K562 (cell line): ENCODE data around the gene FIGNL1. TPM values are rescaled to one million over a fixed set of nuclear protein-coding genes. Genes with fewer than 3 reads are reported as not detected.

ENCODE experiments used
- ADNP ChIP-seq: fragments of 200-800 bp; sonication (Bioruptor generic); IDR thresholded peaks from 2 replicates; pipeline ENCODE4 v1.6.1; 2016; ENCODE audit warnings: missing genetic modification characterization, missing compliant biosample characterization
- E2F6 ChIP-seq, 2 experiments: IDR thresholded peaks; 2 replicates each; pipeline ENCODE4 v1.6.1; 2011; ENCODE audit warnings: borderline replicate concordance in 1 of 2, control low read depth in 1 of 2, low read depth in 1 of 2, low read length in 1 of 2, mild to moderate bottlenecking in 1 of 2, mixed read lengths in 1 of 2, moderate library complexity in 1 of 2; ENCODE audit not compliant: insufficient read depth in 1 of 2, insufficient read length in 1 of 2, poor library complexity in 1 of 2, severe bottlenecking in 1 of 2; ENCODE audit errors: extremely low read depth in 1 of 2
- HNRNPUL1 ChIP-seq: fragments of 200-400 bp; formaldehyde crosslinking; IDR thresholded peaks from 2 replicates; pipeline ENCODE4 v1.6.1; 2017; ENCODE audit warnings: low read length
- KLF10 ChIP-seq: fragments of 250-450 bp; sonication (Bioruptor Pico); IDR thresholded peaks from 2 replicates; pipeline ENCODE4 v1.6.1; 2021; ENCODE audit warnings: matching md5 sums
- RNF2 ChIP-seq: sonication (generic); IDR thresholded peaks from 2 replicates; pipeline ENCODE4 v1.6.1; 2016
- ZKSCAN8 ChIP-seq: fragments of 200-800 bp; sonication (Bioruptor generic); IDR thresholded peaks from 2 replicates; pipeline ENCODE4 v1.6.1; 2016; ENCODE audit warnings: missing genetic modification characterization, missing compliant biosample characterization
- ZNF407 ChIP-seq: fragments of 450-650 bp; IDR thresholded peaks from 2 replicates; pipeline ENCODE4 v1.6.1; 2016; ENCODE audit warnings: low read depth
- ZNF639 ChIP-seq, 2 experiments: fragments of 200-800 bp in 1 of 2; sonication (Bioruptor generic) in 1 of 2; sonication (generic) in 1 of 2; formaldehyde crosslinking in 1 of 2; IDR thresholded peaks in 1 of 2; conservative IDR thresholded peaks in 1 of 2; 2 replicates each; pipeline versions ENCODE4 v1.5.0 to v1.6.1; 2016 to 2020; ENCODE audit warnings: missing compliant biosample characterization in 1 of 2, missing genetic modification characterization in 1 of 2, missing genetic modification reagents in 1 of 2
- polyA plus RNA-seq, 8 experiments: library from polyadenylated mRNA; depleted of rRNA in 4 of 8; stranded (reverse) in 5 of 8; unstranded in 3 of 8; fragments of >200 nt; fragmentation: Nextera tagmentation in 2 of 8; fragmentation: Illumina TruSeq in 1 of 8; extraction: Ambion mirVana in 2 of 8; extraction: Trizol in 1 of 8; gene quantifications; 2 replicates each; pipeline versions ENCODE4 v1.2.1 to v1.2.3, GENCODE V29; 2011 to 2014; ENCODE audit warnings: inconsistent platforms in 1 of 8, missing spikeins in 1 of 8
- total RNA-seq, 7 experiments: library from RNA; depleted of rRNA in 6 of 7; stranded (reverse); fragments of >200 nt in 6 of 7; fragmentation: Illumina TruSeq in 2 of 7; extraction: Trizol in 2 of 7; gene quantifications; 2 replicates each; pipeline versions ENCODE4 v1.2.1 to v1.2.3, GENCODE V29; 2011 to 2021; ENCODE audit warnings: low replicate concordance in 1 of 7
- TF ChIP-seq, protein P1 (sequence below): fragments of 250-450 bp; sonication (Bioruptor Pico); IDR thresholded peaks from 2 replicates; pipeline ENCODE4 v1.8.0; 2021; ENCODE audit warnings: borderline replicate concordance, mild to moderate bottlenecking, moderate library complexity; ENCODE audit not compliant: poor library complexity, severe bottlenecking

Gene FIGNL1
- total and polyA plus RNA-seq, 9 of the 15 experiments (the other 6 are each of a cell fraction or from before 2014, with no cell fraction given), result 15.5 to 48.3 (median 27.6) TPM

DNA sequence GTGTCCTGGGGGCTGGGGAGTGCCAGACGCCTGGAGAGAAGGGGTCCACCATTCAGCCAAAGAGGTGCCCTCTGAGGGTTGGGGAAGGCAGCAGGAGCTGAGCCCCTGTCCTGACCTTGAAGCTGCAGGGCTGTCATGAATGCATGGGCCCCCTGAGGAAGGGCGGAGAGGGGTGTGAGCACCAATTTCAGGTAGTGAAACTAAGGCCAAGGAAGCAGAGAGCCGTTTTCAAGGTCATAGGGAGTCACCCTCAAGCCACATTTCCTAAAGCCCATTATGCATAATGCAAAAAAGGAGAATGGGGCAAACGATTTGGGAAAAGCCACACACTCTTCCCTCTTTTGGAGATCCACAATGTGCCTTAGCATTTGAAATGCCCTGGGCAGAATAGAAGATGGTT is 37.2 kb downstream of the FIGNL1 start (continued):
- TF ChIP-seq ZNF407 (no peak), HNRNPUL1 (no peak), ZNF639 (CRISPR knock-in tag; conservative IDR thresholded peaks at IDR 0.05 in 1 of 2, IDR thresholded peaks at IDR 0.05 in 1 of 2) (no peak), RNF2 (no peak), ZKSCAN8 (no peak), ADNP (tag) (no peak), E2F6 (IDR thresholded peaks at IDR 0.05; ENCODE audit: borderline replicate concordance in 1 of 2, extremely low read depth in 1 of 2, insufficient read depth in 1 of 2, insufficient read length in 1 of 2, low read depth in 1 of 2, low read length in 1 of 2, poor library complexity in 1 of 2, severe bottlenecking in 1 of 2) (no peak), KLF10 (CRISPR knock-in tag) (no peak)
- TF ChIP-seq, protein P1, sequence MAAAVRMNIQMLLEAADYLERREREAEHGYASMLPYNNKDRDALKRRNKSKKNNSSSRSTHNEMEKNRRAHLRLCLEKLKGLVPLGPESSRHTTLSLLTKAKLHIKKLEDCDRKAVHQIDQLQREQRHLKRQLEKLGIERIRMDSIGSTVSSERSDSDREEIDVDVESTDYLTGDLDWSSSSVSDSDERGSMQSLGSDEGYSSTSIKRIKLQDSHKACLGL (CRISPR knock-in tag), result no peak
